ENCODE results near the gene NR5A2. TPM values are rescaled to one million over a fixed set of nuclear protein-coding genes. Genes with fewer than 3 reads are reported as not detected.

The NR5A2 gene
- total and polyA plus RNA-seq, 2 donors (not counting 1 experiment from before 2014, with no cell fraction given) = 0.01 TPM; not detected in 1

DNA sequence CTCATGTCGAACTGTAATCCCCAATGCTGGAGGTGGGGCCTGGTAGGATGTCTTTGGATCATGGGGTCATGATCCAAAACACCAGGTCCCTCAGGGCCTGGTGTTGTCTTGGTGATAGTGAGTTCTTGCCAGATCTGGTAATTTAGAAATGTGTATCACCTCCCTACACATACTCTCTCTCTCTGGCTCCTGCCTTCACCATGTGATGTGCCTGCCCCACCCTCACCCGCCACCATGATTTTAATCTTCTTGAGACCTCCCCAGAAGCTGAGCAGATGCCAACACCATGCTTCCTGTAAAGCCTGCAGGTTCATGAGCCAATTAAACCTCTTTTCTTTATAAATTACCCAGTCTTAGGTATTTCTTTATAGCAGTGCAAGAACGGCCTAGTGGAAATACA is 136.4 kb downstream of the NR5A2 start:
- Histone ChIP-seq H3K27ac (ENCODE audit: insufficient read depth, low read length) (no peak overlapping the region), H3K9ac (ENCODE audit: insufficient read depth, low read length) (no peak overlapping the region), H4K20me1 (ENCODE audit: control insufficient read depth, extremely low read depth, insufficient read depth, low read length) (no peaks in the 10 kb centered on the region), H3K4me2 (ENCODE audit: extremely low read depth, insufficient read depth, low read length) (no peak overlapping the region), H3K9me3 (ENCODE audit: control insufficient read depth, insufficient read depth, low read depth, low read length) (no peaks in the 10 kb centered on the region), H3K27me3 (ENCODE audit: control insufficient read depth, insufficient read depth, low read length) (no peaks in the 10 kb centered on the region), H3K4me1 (ENCODE audit: control insufficient read depth, extremely low read depth, insufficient read depth, low read length) (no peaks in the 10 kb centered on the region), H3K4me3 (replicated peaks in 1 of 4; ENCODE audit: control extremely low read depth in 1 of 4, insufficient read depth in 1 of 4, low read depth in 3 of 4, low read length in 4 of 4) (no peak overlapping the region), H3K36me3 (ENCODE audit: control insufficient read depth, insufficient read depth, low read length) (no peaks in the 10 kb centered on the region), H3K79me2 (ENCODE audit: control insufficient read depth, insufficient read depth, low read length) (no peaks in the 10 kb centered on the region), H2AFZ (ENCODE audit: low read length) (no peak overlapping the region)
- TF ChIP-seq, protein P1, sequence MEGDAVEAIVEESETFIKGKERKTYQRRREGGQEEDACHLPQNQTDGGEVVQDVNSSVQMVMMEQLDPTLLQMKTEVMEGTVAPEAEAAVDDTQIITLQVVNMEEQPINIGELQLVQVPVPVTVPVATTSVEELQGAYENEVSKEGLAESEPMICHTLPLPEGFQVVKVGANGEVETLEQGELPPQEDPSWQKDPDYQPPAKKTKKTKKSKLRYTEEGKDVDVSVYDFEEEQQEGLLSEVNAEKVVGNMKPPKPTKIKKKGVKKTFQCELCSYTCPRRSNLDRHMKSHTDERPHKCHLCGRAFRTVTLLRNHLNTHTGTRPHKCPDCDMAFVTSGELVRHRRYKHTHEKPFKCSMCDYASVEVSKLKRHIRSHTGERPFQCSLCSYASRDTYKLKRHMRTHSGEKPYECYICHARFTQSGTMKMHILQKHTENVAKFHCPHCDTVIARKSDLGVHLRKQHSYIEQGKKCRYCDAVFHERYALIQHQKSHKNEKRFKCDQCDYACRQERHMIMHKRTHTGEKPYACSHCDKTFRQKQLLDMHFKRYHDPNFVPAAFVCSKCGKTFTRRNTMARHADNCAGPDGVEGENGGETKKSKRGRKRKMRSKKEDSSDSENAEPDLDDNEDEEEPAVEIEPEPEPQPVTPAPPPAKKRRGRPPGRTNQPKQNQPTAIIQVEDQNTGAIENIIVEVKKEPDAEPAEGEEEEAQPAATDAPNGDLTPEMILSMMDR (conservative IDR thresholded peaks at IDR 0.05 in 1 of 2, IDR thresholded peaks at IDR 0.05 in 1 of 2; ENCODE audit: low read depth in 1 of 2, low read length in 2 of 2) = no peak
- no peak for TF ChIP-seq EZH2 (IDR thresholded peaks at IDR 0.05; ENCODE audit: low read length, missing control alignments)
- no peak for DNase-seq (ENCODE audit: low read depth in 2 of 2)

DNA sequence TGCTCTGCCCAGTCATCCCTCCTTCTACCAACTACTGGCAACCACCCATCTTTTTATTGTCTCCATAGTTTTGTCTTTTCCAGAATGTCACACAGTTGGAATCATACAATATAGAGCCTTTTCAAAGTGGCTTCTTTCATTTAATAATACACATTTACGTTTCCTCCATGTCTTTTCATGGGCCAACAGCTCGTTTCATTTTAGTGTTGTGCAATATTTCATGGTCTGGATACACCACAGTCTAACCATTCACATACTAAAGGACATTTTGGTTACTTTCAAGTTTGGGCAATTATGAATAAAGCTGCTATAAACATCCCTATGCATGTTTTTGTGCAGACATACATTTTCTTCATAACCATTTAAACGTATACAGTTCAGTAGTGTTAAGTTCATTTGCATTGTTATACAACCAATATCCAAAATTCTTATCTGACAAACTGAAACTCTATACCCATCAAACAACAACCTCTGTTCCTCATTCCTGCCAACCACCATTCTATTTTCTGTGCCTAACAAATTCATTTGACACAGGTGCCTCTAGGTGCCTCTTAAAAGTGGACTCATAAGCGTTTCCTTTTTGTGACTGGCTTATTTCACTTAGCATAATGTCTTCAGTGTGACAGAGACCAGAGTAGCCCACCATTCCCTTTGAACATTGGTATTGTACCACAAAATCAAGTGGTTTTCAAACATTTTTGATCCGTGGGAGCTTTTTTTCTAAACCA is 138.1 kb downstream of the NR5A2 start:
- no peak overlapping the region for H2AFZ ChIP-seq (ENCODE audit: low read length)
- TF ChIP-seq EZH2 (IDR thresholded peaks at IDR 0.05; ENCODE audit: low read length, missing control alignments) = no peak
- TF ChIP-seq, protein P1 (conservative IDR thresholded peaks at IDR 0.05 in 1 of 2, IDR thresholded peaks at IDR 0.05 in 1 of 2; ENCODE audit: low read depth in 1 of 2, low read length in 2 of 2) = no peak

DNA sequence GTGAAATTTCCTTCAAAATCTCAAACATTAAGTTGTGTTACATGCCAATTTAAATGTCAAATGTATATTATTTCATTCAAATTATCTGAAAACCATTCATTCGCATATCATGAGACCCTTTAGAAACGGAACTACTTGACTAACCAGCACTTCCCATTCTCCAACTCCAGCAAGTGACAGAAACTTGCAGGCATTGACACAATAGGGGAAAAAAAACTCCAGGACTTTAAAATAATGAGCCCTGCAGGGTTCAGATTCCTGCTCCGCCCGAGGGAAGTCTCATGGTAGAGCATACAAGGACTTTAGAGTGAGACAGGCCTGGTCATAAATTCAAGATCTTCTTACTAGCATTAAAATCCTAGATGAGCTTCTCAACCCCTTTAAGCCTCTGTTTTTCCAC is 138.9 kb downstream of the NR5A2 start:
- H3K36me3 ChIP-seq (ENCODE audit: control insufficient read depth, insufficient read depth, low read length) = no peaks in the 10 kb centered on the region
- H3K4me3 ChIP-seq (replicated peaks in 1 of 4; ENCODE audit: control extremely low read depth in 1 of 4, insufficient read depth in 1 of 4, low read depth in 3 of 4, low read length in 4 of 4) = no peak overlapping the region
- no peak overlapping the region for H3K4me2 ChIP-seq (ENCODE audit: extremely low read depth, insufficient read depth, low read length)
- no peaks in the 10 kb centered on the region for H3K79me2 ChIP-seq (ENCODE audit: control insufficient read depth, insufficient read depth, low read length)
- H3K4me1 ChIP-seq (ENCODE audit: control insufficient read depth, extremely low read depth, insufficient read depth, low read length) = no peaks in the 10 kb centered on the region
- TF ChIP-seq, protein P1 (conservative IDR thresholded peaks at IDR 0.05 in 1 of 2, IDR thresholded peaks at IDR 0.05 in 1 of 2; ENCODE audit: low read depth in 1 of 2, low read length in 2 of 2) = no peak
- TF ChIP-seq EZH2 (IDR thresholded peaks at IDR 0.05; ENCODE audit: low read length, missing control alignments) = no peak
- no peak overlapping the region for H3K27ac ChIP-seq (ENCODE audit: insufficient read depth, low read length)
- no peaks in the 10 kb centered on the region for H3K9me3 ChIP-seq (ENCODE audit: control insufficient read depth, insufficient read depth, low read depth, low read length)
- no peak for DNase-seq (ENCODE audit: low read depth in 2 of 2)
- H3K27me3 ChIP-seq (ENCODE audit: control insufficient read depth, insufficient read depth, low read length) = no peaks in the 10 kb centered on the region
- H4K20me1 ChIP-seq (ENCODE audit: control insufficient read depth, extremely low read depth, insufficient read depth, low read length) = no peaks in the 10 kb centered on the region
- H3K9ac ChIP-seq (ENCODE audit: insufficient read depth, low read length) = no peak overlapping the region
- no peak overlapping the region for H2AFZ ChIP-seq (ENCODE audit: low read length)

More for the DNA sequence above, 138.1 kb downstream of the NR5A2 start:
- no peak overlapping the region for H3K4me2 ChIP-seq (ENCODE audit: extremely low read depth, insufficient read depth, low read length)
- no peaks in the 10 kb centered on the region for H4K20me1 ChIP-seq (ENCODE audit: control insufficient read depth, extremely low read depth, insufficient read depth, low read length)
- no peaks in the 10 kb centered on the region for H3K9me3 ChIP-seq (ENCODE audit: control insufficient read depth, insufficient read depth, low read depth, low read length)
- no peaks in the 10 kb centered on the region for H3K27me3 ChIP-seq (ENCODE audit: control insufficient read depth, insufficient read depth, low read length)
- H3K9ac ChIP-seq (ENCODE audit: insufficient read depth, low read length) = no peak overlapping the region
- no peaks in the 10 kb centered on the region for H3K79me2 ChIP-seq (ENCODE audit: control insufficient read depth, insufficient read depth, low read length)
- no peaks in the 10 kb centered on the region for H3K4me1 ChIP-seq (ENCODE audit: control insufficient read depth, extremely low read depth, insufficient read depth, low read length)
- H3K4me3 ChIP-seq (replicated peaks in 1 of 4; ENCODE audit: control extremely low read depth in 1 of 4, insufficient read depth in 1 of 4, low read depth in 3 of 4, low read length in 4 of 4) = no peak overlapping the region
- no peak overlapping the region for H3K27ac ChIP-seq (ENCODE audit: insufficient read depth, low read length)
- DNase-seq (ENCODE audit: low read depth in 2 of 2) = no peak
- H3K36me3 ChIP-seq (ENCODE audit: control insufficient read depth, insufficient read depth, low read length) = no peaks in the 10 kb centered on the region

All from fibroblast of lung (primary cell).